ENCODE results near the gene SIVA1.

DNA sequence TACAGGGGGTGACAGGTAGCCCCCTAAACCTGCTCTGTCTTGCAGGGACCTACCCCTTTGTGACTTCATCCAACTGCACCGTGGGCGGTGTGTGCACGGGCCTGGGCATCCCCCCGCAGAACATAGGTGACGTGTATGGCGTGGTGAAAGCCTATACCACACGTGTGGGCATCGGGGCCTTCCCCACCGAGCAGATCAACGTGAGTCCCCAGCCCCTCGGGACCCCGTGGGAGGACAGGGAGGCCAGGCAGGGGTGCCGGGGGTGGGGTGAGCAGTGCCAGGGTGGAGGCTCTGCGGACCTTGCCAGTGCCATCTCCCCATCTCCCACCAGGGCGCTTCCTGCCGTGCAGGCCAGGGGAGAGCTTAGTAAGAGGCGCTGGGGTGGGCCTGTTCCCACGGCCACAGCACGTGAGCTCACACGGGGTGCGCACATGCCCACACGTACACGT, 11.1 kb upstream of the SIVA1 start:
- TF ChIP-seq, protein P1, sequence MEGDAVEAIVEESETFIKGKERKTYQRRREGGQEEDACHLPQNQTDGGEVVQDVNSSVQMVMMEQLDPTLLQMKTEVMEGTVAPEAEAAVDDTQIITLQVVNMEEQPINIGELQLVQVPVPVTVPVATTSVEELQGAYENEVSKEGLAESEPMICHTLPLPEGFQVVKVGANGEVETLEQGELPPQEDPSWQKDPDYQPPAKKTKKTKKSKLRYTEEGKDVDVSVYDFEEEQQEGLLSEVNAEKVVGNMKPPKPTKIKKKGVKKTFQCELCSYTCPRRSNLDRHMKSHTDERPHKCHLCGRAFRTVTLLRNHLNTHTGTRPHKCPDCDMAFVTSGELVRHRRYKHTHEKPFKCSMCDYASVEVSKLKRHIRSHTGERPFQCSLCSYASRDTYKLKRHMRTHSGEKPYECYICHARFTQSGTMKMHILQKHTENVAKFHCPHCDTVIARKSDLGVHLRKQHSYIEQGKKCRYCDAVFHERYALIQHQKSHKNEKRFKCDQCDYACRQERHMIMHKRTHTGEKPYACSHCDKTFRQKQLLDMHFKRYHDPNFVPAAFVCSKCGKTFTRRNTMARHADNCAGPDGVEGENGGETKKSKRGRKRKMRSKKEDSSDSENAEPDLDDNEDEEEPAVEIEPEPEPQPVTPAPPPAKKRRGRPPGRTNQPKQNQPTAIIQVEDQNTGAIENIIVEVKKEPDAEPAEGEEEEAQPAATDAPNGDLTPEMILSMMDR (IDR thresholded peaks at IDR 0.05), result no peak
- TF ChIP-seq POLR2A (IDR thresholded peaks at IDR 0.05), result no peak

Data from esophagus squamous epithelium (tissue), 4 donors.